NCI-H345 treated with DMSO at 0.1 percent for 48 hours (cell line): ENCODE data around the gene TMEM33.

Experiments used
- DNase-seq: peaks from one replicate; lab custom pipeline; 2025; ENCODE audit not compliant: unreplicated experiment; lab: John Stamatoyannopoulos, UW

The TMEM33 gene

GRCh38 chr4:41994461-41994985 is 59.3 kb downstream of the TMEM33 start:
- no peak for DNase-seq

DNA sequence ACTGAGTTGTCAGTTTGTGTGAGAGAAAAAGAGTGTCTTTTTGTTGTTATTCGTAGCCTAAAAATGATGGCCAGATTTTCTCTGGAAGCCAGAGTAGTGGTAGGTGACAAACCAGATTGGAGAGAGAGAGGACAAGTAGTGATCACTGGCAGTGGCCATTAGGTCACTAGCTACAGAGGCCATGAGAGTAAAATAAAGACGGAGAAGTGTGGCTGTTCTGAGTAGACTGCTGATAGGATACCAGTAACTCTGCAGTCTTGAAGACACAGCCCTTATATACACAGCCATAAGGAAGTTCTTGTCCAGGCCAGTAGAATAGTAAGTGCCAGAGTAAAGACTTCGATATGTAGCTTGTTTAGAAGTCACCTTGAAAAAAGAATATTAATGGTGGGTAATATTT is 62.8 kb downstream of the TMEM33 start:
- no peak for DNase-seq

DNA sequence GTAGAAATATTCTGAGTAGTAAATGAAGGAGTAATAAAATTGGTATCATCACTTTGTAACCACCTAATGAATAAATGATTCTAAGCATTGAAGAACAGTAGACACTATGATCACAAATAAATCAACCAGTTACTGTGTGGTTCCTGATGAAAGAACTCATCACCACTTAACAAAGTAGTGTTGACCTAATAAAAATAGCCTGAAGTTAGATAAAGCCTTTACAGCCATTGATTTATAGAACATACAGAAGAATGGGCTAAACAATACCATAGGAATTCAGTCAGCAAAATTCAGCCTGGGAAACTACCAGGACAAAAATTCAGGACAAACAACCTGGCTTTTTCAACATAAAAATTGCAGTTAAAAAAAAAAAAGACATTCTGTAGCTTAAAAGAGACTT is 64.1 kb downstream of the TMEM33 start:
- no peak for DNase-seq

- no peak for DNase-seq
These were observed 73.0 kb downstream of the TMEM33 start for GRCh38 chr4:42008011-42008786.
